OCI-LY3 (cell line): ENCODE results near the gene LCOR.

Experiments
- H2AFZ ChIP-seq: fragments of 200-600, 300-600 bp; shearing (Covaris generic); 2 replicates; pipeline ENCODE4 v1.6.0; 2014; ENCODE audit warnings: antibody characterized with exemption, low read depth, low read length
- H3K27ac ChIP-seq: fragments of 200-600, 300-600 bp; sonication (generic); 2 replicates; pipeline ENCODE4 v1.5.1; 2014; ENCODE audit warnings: mild to moderate bottlenecking, low read length, moderate library complexity, mixed read lengths
- H3K27me3 ChIP-seq: fragments of 200-600, 300-600 bp; sonication (generic); 2 replicates; pipeline ENCODE4 v1.6.1; 2014; ENCODE audit warnings: low read depth, low read length, mixed read lengths
- H3K36me3 ChIP-seq: fragments of 200-600, 300-600 bp; sonication (generic); replicated peaks from 2 replicates; pipeline ENCODE3; 2014; ENCODE audit warnings: low read depth, low read length, mixed read lengths
- H3K4me1 ChIP-seq: fragments of 300-600, 200-600 bp; sonication (generic); 2 replicates; pipeline ENCODE4 v1.6.1; 2014; ENCODE audit warnings: low read length, mixed read lengths
- H3K4me2 ChIP-seq: fragments of 200-600, 300-600 bp; sonication (generic); 2 replicates; pipeline ENCODE4 v1.6.1; 2014; ENCODE audit warnings: low read length, mixed read lengths
- H3K4me3 ChIP-seq: fragments of 300-600, 200-600 bp; sonication (generic); 2 replicates; pipeline ENCODE4 v1.5.1; 2014; ENCODE audit warnings: antibody characterized with exemption, mild to moderate bottlenecking, low read length, moderate library complexity
- H3K79me2 ChIP-seq: fragments of 300-600, 200-600 bp; shearing (Covaris generic); 2 replicates; pipeline ENCODE4 v1.6.1; 2014; ENCODE audit warnings: mild to moderate bottlenecking, low read length, mixed read lengths
- H3K9ac ChIP-seq: fragments of 300-600, 200-600 bp; shearing (Covaris generic); 2 replicates; pipeline ENCODE4 v1.6.0; 2014; ENCODE audit warnings: mild to moderate bottlenecking, low read length, moderate library complexity
- H3K9me3 ChIP-seq: fragments of 200-600, 300-600 bp; shearing (Covaris generic); 2 replicates; pipeline ENCODE4 v1.6.1; 2014; ENCODE audit warnings: low read length, mixed read lengths; ENCODE audit not compliant: insufficient read depth
- H4K20me1 ChIP-seq: fragments of 200-600, 300-600 bp; sonication (generic); 2 replicates; pipeline ENCODE4 v1.6.1; 2016; ENCODE audit warnings: low read length, mixed read lengths; ENCODE audit not compliant: insufficient read depth
- CTCF ChIP-seq: fragments of 200-600, 300-600 bp; sonication (generic); IDR thresholded peaks from 2 replicates; pipeline ENCODE4 v1.5.1; 2014; ENCODE audit warnings: antibody characterized with exemption, low read length, low read depth
- EZH2phosphoT487 ChIP-seq: fragments of 200-600 bp; shearing (Covaris generic); IDR thresholded peaks from 2 replicates; pipeline ENCODE4 v1.6.1; 2018; ENCODE audit warnings: antibody characterized with exemption, mixed run types, low read depth

Gene LCOR

GRCh38 chr10:96831867-96832720 is at the start of gene LCOR:
TSS of gene LCOR (plus strand) at chr10:96832298. CDS start at chr10:96949058, 116,760 bp downstream.
- peak within 1 kb of the TSS; percentile 94 for H3K4me2 ChIP-seq
- peak within 1 kb of the TSS; percentile 88 for H3K27ac ChIP-seq
- H3K9ac ChIP-seq = peak within 1 kb of the TSS; percentile 79
- peak within 1 kb of the TSS; percentile 90 for H3K4me3 ChIP-seq
- peaks cover 28% of the 10 kb centered on the region for H4K20me1 ChIP-seq
- H2AFZ ChIP-seq = peak within 1 kb of the TSS; percentile 18; the same call in 1 of the 2 replicates
- peaks cover 39% of the 10 kb centered on the region for H3K4me1 ChIP-seq
- no peaks in the 10 kb centered on the region for H3K9me3 ChIP-seq
- peaks cover 3% of the 10 kb centered on the region for H3K36me3 ChIP-seq
- TF ChIP-seq EZH2phosphoT487 (no peak), CTCF (no peak)
- no peaks in the 10 kb centered on the region for H3K27me3 ChIP-seq
- peaks cover 42% of the 10 kb centered on the region for H3K79me2 ChIP-seq

GRCh38 chr10:96784253-96784652 is 47.8 kb upstream of the LCOR start:
- Histone ChIP-seq H3K4me3 (no peak overlapping the region), H3K9me3 (no peaks in the 10 kb centered on the region), H3K79me2 (no peaks in the 10 kb centered on the region), H3K4me1 (peaks cover 9% of the 10 kb centered on the region), H4K20me1 (no peaks in the 10 kb centered on the region), H2AFZ (no peak overlapping the region), H3K4me2 (no peak overlapping the region), H3K27ac (no peak overlapping the region), H3K9ac (no peak overlapping the region), H3K36me3 (no peaks in the 10 kb centered on the region), H3K27me3 (no peaks in the 10 kb centered on the region)
- no peak for TF ChIP-seq EZH2phosphoT487

- no peaks in the 10 kb centered on the region for H3K9me3 ChIP-seq
- no peaks in the 10 kb centered on the region for H3K79me2 ChIP-seq
- peaks cover 17% of the 10 kb centered on the region for H3K4me1 ChIP-seq
- H3K9ac ChIP-seq = peak overlapping the region; percentile 35; the same call in 1 of the 2 replicates
- no peak overlapping the region for H2AFZ ChIP-seq
- peak overlapping the region; percentile 58 for H3K4me2 ChIP-seq
- H4K20me1 ChIP-seq = no peaks in the 10 kb centered on the region
- H3K27me3 ChIP-seq = no peaks in the 10 kb centered on the region
- peak overlapping the region; percentile 84 for H3K27ac ChIP-seq
- no peaks in the 10 kb centered on the region for H3K36me3 ChIP-seq
- peak overlapping the region; percentile 43; the same call in 1 of the 2 replicates for H3K4me3 ChIP-seq
- peak; percentile 29; the same call in 1 of the 2 replicates for TF ChIP-seq CTCF
- no peak for TF ChIP-seq EZH2phosphoT487
These were observed 42.5 kb upstream of the LCOR start for GRCh38 chr10:96789571-96790108.

- no peaks in the 10 kb centered on the region for H3K36me3 ChIP-seq
- no peak for TF ChIP-seq EZH2phosphoT487
- no peak for TF ChIP-seq CTCF
- H3K27ac ChIP-seq = no peak overlapping the region
- H3K9me3 ChIP-seq = no peaks in the 10 kb centered on the region
- H2AFZ ChIP-seq = no peak overlapping the region
- H3K4me1 ChIP-seq = peaks cover 17% of the 10 kb centered on the region
- no peak overlapping the region for H3K4me3 ChIP-seq
- no peak overlapping the region for H3K9ac ChIP-seq
- H4K20me1 ChIP-seq = no peaks in the 10 kb centered on the region
- H3K27me3 ChIP-seq = no peaks in the 10 kb centered on the region
- H3K79me2 ChIP-seq = no peaks in the 10 kb centered on the region
- no peak overlapping the region for H3K4me2 ChIP-seq
These were observed 40.2 kb upstream of the LCOR start for GRCh38 chr10:96791902-96792301.
